HG02642 (cell line): ENCODE measurements around the gene TMEM114.

Experiments used
- ATAC-seq: cut with Tn5 transposase; IDR thresholded peaks from one replicate; pipeline ENCODE4 v1.9.1; 2021; ENCODE audit warnings: mild to moderate bottlenecking; ENCODE audit not compliant: unreplicated experiment, poor library complexity

TMEM114 gene

DNA sequence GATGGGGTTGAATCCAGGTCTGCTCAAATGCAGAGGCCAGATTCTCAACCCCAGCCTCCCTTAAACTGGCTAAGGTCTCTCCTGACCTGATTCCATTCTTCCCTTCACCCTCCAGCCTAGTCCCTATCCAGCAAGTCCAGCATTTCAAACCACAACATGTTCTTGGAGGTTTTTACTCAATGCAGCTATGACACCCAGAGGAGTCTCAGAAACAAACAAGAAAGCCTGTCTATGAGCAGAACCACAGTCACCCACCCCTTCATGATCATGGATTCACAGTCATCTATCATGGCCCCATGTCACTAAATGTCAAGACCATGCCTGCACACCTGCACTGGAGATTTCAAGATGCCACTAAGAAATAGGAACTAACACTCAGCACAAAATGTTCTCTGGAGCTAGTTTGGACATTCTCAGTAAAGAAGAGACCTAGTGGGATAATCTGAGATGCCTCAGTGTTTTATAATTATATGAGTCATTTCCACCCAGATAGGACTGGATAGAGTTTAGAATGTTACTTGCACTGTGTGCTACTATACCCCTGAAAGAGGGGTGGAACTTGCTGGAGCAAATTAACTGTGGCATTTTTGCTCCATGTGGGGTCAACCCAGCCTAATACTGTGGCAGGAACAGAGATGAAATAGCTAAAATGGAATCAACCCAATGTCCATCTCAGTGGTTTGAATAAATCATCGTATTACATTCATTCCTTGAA is 21.7 kb upstream of the TMEM114 start:
- no peak for ATAC-seq

DNA sequence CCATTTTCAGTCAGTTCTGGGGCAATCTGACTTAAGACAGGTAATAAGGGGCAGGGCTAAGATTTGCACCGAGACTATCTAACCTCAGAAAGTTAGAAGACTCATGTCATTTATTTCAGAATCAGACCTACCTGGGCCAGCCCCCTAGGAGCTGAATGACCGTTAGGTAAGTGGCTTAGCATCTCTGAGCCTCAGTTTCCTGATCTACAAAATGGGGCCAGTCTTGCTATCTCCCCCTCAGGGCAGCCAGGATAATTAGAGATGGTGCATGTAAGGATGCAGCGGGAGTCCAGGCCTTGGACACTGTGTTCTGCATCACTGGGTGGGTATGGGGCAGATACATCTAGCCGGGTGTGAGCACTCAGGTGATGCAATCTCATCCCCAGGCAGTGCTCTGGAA is 20.8 kb upstream of the TMEM114 start:
- no peak for ATAC-seq

GRCh38 chr16:8607214-8607613 is 16.9 kb upstream of the TMEM114 start:
- ATAC-seq, result no peak

GRCh38 chr16:8605554-8605953 is 15.2 kb upstream of the TMEM114 start:
- ATAC-seq, result no peak

GRCh38 chr16:8600144-8600775 is 9.9 kb upstream of the TMEM114 start:
- no peak for ATAC-seq

GRCh38 chr16:8596581-8596980 is 6.3 kb upstream of the TMEM114 start:
- ATAC-seq, result no peak

- no peak for ATAC-seq
Observed at GRCh38 chr16:8595783-8596182, 5.5 kb upstream of the TMEM114 start.

- ATAC-seq, result no peak
Observed at GRCh38 chr16:8594149-8594666, 3.9 kb upstream of the TMEM114 start.

DNA sequence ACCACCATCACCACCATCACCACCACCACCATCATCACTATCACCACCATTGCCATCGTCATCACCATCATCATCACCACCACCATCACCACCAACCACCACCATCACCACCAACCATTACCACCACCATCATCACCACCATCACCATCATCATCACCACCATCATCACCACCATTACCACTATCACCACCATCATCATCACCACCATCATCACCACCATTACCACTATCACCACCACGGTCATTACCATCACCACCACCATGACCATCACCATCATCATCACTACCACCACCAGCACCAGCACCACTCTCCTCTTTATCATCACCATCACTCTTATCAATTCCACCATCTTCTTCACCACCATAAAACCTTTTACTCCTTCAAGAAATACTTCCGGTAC is 1.1 kb upstream of the TMEM114 start:
- ATAC-seq, result no peak

GRCh38 chr16:8590811-8591210 is 500 bp upstream of the TMEM114 start:
- ATAC-seq, result no peak

GRCh38 chr16:8589057-8589899 is 1.0 kb downstream of the TMEM114 start:
- no peak for ATAC-seq

DNA sequence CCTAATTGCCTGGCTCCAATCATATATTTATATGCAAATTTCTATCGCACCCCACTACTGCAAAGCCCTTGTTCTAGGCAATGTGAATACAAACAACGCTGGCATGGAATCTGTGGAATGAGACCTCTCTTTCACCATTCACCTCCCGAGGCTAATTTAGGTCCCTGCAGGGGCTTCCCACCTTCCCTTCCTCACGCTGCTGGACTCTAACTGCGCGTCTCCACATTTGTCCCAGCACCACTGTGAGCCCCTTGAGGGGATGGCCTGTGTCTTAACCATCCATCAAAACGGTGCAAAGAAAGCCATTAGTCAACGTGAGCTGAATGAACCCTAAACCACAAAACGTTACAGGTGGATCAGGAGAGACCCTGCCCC is 1.6 kb downstream of the TMEM114 start:
- ATAC-seq, result no peak

- no peak for ATAC-seq
Observed at GRCh38 chr16:8587065-8587464, 3.2 kb downstream of the TMEM114 start.

DNA sequence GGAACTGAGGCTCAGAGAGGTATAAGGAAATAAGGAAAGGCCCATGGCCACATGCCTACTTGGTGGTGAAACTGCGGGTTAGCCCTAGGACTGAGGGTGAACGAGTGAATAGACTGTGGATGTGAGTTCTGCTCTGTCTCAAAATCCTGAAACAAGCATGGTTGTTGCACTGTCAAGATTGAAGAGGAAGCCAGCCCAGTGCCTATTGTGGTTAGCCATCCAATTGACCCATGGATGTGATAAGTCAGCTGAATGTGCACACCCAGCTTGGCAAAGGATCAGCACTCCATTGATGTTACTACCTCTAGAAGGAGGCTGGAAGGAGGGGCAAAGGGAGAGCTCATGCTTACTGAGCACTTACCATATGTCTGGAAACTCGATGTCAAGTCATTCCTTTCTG is 4.5 kb downstream of the TMEM114 start:
- no peak for ATAC-seq

GRCh38 chr16:8585041-8585440 is 5.3 kb downstream of the TMEM114 start:
- no peak for ATAC-seq

- ATAC-seq, result no peak
Observed at GRCh38 chr16:8583732-8584131, 6.6 kb downstream of the TMEM114 start.

- ATAC-seq, result no peak
Observed at GRCh38 chr16:8583199-8583598, 7.1 kb downstream of the TMEM114 start.

DNA sequence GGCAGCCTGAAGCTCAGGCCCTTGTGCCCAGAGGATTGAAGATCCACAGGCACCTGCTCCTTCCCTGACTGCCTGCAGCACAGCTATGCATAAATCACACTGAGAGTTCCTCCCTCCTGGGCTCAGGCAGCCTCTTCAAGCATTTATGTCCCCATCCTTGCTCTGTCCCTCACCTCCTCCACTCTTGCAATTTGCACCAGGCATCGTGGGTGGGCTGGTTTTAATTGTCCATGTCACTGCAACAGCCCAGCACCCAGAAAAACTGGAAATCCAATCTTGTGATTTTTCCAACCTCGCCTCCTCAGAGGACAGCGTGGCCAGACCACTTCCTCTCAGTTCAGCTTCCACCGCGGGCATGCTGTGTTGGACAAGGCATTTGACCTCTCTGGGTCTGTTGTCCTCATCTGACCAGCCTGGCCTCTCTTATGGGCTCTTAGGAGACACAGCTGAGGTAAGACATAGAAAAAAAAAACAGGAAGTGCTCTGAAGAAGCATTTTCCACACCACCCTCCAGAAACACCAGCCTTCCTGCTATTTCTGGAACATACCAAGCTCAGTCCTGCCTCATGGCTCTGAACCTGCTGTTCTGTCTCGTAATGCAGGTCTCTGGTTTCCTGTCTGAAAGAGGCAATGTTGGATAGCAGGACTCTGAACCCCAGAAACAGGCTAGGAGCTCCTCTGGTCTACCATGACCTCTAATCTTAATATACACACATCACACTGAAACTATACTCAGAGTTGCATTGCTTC is 8.3 kb downstream of the TMEM114 start:
- ATAC-seq, result no peak

- ATAC-seq, result no peak
Observed at GRCh38 chr16:8579559-8579958, 10.8 kb downstream of the TMEM114 start.

GRCh38 chr16:8577678-8578304 is 12.5 kb downstream of the TMEM114 start:
- no peak for ATAC-seq
